Activated CD4-positive, alpha-beta T cell treated with anti-CD3 and anti-CD28 coated beads for 24 hours (primary cell): ENCODE data around the gene PATJ.
"Not testable (repeated sequence)": the region's sequence is repeated elsewhere in the genome, so short reads cannot be mapped to it uniquely, and the experiment has no call there.

Experiments
- DNase-seq, 2 donors: peaks; one replicate each; pipeline ENCODE4 v3.0.0-alpha.2; 2020; ENCODE audit warnings: low read depth in 2 of 2

The PATJ gene, protein sequence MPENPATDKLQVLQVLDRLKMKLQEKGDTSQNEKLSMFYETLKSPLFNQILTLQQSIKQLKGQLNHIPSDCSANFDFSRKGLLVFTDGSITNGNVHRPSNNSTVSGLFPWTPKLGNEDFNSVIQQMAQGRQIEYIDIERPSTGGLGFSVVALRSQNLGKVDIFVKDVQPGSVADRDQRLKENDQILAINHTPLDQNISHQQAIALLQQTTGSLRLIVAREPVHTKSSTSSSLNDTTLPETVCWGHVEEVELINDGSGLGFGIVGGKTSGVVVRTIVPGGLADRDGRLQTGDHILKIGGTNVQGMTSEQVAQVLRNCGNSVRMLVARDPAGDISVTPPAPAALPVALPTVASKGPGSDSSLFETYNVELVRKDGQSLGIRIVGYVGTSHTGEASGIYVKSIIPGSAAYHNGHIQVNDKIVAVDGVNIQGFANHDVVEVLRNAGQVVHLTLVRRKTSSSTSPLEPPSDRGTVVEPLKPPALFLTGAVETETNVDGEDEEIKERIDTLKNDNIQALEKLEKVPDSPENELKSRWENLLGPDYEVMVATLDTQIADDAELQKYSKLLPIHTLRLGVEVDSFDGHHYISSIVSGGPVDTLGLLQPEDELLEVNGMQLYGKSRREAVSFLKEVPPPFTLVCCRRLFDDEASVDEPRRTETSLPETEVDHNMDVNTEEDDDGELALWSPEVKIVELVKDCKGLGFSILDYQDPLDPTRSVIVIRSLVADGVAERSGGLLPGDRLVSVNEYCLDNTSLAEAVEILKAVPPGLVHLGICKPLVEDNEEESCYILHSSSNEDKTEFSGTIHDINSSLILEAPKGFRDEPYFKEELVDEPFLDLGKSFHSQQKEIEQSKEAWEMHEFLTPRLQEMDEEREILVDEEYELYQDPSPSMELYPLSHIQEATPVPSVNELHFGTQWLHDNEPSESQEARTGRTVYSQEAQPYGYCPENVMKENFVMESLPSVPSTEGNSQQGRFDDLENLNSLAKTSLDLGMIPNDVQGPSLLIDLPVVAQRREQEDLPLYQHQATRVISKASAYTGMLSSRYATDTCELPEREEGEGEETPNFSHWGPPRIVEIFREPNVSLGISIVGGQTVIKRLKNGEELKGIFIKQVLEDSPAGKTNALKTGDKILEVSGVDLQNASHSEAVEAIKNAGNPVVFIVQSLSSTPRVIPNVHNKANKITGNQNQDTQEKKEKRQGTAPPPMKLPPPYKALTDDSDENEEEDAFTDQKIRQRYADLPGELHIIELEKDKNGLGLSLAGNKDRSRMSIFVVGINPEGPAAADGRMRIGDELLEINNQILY (N-terminal part only)

DNA sequence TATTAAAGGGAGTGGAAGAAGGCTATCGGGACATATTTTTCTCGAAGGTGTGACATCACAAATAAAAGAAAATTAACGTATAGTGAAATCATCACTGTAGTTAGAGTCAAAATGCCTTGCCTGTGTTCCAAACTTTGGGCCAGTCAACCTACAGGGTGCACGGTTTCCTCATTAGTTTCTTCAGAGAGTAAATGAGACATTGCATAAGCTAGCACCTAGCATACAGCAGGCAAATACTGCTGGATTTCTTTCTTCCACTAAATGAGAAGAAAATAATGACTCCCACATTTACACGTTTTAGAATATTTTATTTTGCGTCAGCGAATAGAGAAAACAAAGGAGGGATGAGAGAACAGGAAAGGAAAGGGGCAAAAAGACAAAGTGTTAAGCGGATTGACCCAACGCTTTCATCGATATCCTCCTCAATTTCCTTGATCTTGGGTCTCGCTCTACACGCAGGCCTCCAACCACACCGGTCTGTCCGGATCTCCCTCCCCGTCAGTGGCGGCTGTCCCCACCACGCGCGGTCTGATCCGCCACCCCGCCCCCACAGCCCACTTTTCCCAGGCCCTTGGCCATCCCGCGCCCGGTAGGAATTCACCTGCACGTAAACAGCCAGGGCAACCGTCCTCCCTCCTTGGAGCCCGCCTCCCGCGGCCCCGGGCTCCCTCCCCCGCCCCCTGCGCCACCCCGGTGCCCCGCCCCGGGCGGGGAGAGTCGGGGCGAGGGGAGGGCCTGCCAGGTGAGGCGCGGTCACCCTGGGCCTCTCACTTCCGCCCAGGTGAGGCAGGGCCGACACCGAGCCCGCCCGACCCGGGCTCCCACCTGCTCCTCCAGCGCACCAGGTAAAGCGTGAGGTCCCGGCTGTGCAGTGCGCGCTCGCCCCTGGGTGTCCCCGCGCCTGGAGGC is at the start of gene PATJ:
Gene PATJ (plus strand): TSS at position 770 of the 909 bp plus-strand sequence. CDS start 20,413 bp downstream, outside the sequence.
- peak; percentile 26 to 37 for DNase-seq

GRCh38 chr1:61699911-61700851 is 42.1 kb upstream of the PATJ start:
- DNase-seq = no peak

GRCh38 chr1:61708953-61709907 is 33.0 kb upstream of the PATJ start:
- no peak for DNase-seq

DNA sequence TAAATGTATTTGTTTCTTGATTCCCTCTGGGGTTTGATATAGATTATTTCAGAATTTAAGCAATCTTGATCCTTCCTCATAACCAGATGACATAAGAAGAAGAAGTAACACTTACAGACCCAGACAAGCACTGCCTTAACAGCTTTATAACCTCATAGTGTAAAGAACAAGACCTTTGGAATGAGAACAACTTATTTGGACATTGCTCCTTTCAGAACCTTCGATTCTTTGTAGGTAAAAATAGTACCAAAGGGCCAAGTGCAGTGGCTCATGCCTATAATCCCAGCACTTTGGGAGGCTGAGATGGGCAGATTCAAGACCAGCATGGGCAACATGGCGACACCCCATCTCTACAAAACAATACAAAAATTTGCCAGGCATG is 32.4 kb upstream of the PATJ start:
- no peak for DNase-seq

DNA sequence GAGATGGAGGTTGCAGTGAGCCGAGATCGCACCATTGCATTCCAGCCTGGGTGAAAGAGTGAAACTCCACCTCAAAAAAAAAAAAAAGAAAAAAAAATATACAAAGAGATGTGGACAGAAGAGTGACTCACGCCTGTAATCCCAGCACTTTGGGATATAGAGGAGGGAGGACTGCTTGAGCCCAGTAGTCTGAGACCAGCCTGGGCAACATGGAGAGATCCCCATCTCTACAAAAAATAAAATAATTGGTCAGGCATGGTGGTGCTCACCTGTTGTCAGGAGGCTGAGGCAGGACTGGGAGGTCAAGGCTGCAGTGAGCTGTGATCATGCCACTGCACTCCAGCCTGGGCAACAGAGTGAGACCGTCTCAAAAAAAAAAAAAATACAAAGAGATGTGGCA is 31.0 kb upstream of the PATJ start:
- DNase-seq = not testable (repeated sequence)

- DNase-seq = no peak
These were observed 30.3 kb upstream of the PATJ start for GRCh38 chr1:61711969-61712368.

DNA sequence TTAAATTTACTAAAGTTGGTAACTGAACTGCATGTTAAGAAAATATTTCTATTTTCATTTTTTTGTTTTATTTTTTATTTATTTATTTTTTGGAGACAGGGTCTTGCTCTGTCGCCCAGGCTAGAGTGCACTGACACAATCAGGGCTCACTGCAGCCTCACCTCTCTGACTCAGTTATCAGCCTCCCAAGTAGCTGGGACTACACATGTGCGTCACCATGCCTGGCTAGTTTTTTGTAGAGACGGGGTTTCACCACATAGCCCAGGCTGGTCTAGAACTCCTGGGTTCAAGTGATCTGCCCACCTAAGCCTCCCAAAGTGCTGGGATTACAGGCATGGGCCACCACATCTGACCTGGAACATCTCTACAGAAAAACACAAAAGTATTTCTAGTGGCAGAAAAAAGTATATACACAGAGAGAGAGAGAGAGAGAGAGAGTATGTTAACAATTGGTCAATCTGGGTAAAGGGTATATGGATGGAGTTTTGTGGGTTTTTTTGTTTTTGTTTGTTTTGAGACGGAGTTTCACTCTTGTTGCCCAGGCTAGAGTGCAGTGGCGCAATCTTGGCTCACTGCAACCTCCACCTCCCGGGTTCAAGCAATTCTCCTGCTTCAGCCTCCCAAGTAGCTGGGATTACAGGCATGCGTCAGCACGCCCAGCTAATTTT is 23.1 kb upstream of the PATJ start:
- not testable (repeated sequence) for DNase-seq

DNA sequence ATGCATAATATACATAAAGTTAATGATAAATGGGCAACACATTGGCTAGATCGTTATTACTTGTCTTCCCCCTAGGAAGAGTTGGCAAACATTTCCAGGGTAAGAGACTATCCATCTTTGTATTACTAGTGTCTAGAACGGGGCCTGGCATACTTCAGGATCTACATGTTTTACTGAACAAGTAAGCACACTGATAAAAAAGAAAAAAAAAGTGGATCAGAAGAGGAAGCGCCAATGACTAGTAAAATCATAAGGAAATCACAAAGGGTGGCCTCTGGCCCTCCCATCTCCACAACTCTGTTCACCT is 17.8 kb upstream of the PATJ start:
- DNase-seq = no peak

DNA sequence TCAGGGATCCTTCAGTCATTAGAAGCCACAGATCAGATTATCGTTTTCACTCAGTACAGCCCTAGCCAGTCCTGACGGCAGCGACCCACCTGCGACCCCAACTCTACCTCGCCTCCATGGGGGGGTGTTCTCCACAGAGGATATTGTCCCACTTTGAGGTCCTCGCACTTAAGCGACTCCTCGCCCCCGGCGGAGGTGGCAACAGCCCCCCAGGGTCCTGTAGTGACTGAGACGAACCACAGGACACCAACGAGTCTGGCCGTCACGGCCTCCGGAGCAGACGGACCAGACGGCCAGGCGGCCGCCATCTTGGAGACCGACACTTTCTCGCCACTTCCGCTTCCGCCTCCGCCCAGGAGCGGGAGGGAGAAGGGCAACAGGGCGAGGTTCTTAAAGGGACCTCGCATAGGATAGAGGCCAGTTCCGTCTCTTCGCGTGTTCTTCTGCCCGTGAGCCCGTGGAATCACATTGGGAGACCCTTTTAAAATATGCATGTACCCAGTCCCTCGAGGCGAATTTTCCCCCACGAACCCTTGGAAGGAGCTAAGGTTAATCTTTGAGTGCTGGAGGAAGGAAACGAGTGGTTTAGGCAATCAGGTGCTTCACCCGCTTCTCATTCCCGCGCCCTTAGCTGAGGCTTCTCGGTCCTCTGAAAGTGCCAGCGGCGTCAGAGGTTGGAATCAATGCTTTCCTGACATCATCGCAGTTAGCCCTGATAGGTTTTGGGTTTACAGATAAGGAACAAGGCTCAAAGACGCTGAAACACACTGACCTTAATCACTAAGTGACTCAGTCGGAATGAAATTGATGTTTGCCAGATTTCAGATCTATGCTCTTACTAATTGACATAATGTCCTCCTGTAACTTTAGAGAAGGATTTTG is 17.2 kb upstream of the PATJ start, which contains the start of gene TM2D1:
Gene TM2D1 (minus strand): TSS at position 329 of the 882 bp plus-strand sequence. CDS start 21 bp downstream, at position 308.
- peak; percentile 72 to 74 for DNase-seq

DNA sequence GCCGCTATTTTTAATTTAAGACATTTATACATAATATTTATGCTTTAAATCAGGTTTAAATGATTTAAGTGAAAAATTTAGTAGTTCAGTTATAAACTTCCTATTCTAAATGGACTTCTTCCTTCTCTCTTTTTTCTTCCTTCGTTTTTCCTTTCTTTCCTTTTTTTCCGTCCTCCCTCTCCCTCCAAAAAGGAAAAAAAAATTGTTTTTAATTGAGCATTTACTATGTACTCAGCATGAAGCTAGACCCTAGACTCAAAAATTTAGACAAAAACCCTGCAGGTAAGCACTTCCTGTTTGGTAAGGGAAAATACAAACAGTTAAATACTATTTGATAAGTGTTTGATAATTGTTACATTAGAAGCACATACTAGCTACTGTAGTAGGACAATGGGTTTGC is 14.7 kb upstream of the PATJ start:
- no peak for DNase-seq

- not testable (repeated sequence) for DNase-seq
These were observed 11.6 kb upstream of the PATJ start for GRCh38 chr1:61730679-61731078.

GRCh38 chr1:61732726-61733125 is 9.6 kb upstream of the PATJ start:
- DNase-seq = no peak

DNA sequence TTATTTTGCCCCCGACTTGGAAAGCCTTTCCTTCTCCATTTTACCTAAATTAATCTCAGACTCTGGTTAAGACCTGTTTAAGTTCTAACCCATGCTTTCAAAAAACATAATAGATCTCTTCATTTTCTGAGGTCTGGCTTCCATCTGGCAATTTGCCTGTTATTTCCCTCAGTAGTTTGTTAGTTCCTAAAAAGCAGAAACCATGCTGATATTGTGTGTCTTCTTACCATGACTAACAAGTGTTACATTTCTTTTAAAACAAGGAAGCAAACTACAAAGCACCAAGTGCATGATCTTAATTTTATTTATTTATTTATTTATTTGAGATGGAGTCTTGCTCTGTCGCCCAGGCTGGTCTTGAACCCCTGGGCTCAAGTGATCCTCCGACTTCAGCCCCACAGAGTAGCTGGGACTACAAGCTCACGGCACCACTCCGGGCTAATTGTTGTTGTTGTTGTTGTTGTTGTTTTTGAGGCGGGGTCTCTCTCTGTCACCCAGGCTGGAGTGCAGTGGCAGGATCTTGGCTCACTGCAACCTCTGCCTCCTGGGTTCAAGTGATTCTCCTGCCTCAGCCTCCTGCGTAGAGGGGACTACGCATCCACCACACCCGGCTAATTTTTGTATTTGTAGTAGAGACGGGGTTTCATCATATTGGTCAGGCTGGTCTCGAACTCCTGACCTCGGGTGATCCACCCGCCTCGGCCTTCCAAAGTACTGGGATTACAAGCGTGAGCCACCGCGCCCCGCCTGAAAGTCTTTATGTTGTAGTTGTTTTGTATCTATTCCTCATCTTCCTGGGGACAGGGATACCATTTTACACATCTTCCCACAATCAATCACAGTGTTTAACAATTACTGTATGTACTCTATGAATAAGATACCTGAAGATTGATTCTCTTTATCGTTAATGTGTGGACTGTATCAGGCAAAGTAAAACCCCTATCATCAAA is 1.3 kb upstream of the PATJ start:
- DNase-seq = no peak

- DNase-seq = no peak
These were observed 545 bp downstream of the PATJ start for GRCh38 chr1:61742620-61743430.

- DNase-seq = no peak
These were observed 1.1 kb downstream of the PATJ start for GRCh38 chr1:61743431-61743705.
